Neutrophil (primary cell): ENCODE data around the gene RPH3AL.
"Not testable (repeated sequence)": the region's sequence is repeated elsewhere in the genome, so short reads cannot be mapped to it uniquely, and the experiment has no call there.

Experiments
- H3K27ac ChIP-seq: fragments of 200-600 bp; sonication (generic); 2 replicates; pipeline ENCODE4 v1.5.1; 2016; ENCODE audit warnings: mild to moderate bottlenecking, moderate library complexity
- H3K27me3 ChIP-seq: fragments of 200-600 bp; sonication (generic); 2 replicates; pipeline ENCODE4 v1.6.0; 2016; ENCODE audit warnings: mild to moderate bottlenecking
- H3K36me3 ChIP-seq: fragments of 200-600 bp; sonication (generic); 2 replicates; pipeline ENCODE4 v1.5.1; 2017
- H3K4me1 ChIP-seq, 2 experiments: fragments of 200-600 bp in 1 of 2; sonication (generic) in 1 of 2; 1 replicate in 1 of 2; 2 replicates in 1 of 2; pipeline versions ENCODE4 v1.5.1 to v1.6.1; 2013 to 2016; ENCODE audit warnings: low read depth in 1 of 2, low read length in 1 of 2, mild to moderate bottlenecking in 1 of 2, moderate library complexity in 1 of 2; ENCODE audit not compliant: control insufficient read depth in 1 of 2, insufficient read depth in 1 of 2
- H3K4me3 ChIP-seq, 2 experiments: fragments of 200-600 bp in 1 of 2; sonication (generic) in 1 of 2; 1 replicate in 1 of 2; 2 replicates in 1 of 2; pipeline ENCODE4 v1.5.1; 2013 to 2016; ENCODE audit warnings: low read depth in 1 of 2, low read length in 1 of 2, mild to moderate bottlenecking in 1 of 2, moderate library complexity in 1 of 2
- H3K9me3 ChIP-seq: fragments of 200-600 bp; sonication (generic); 2 replicates; pipeline ENCODE4 v1.5.1; 2016
- TF ChIP-seq, protein P1 (sequence below): fragments of 200-600 bp; sonication (generic); IDR thresholded peaks from 2 replicates; pipeline ENCODE4 v1.5.1; 2016; ENCODE audit warnings: antibody characterized with exemption

RPH3AL gene

DNA sequence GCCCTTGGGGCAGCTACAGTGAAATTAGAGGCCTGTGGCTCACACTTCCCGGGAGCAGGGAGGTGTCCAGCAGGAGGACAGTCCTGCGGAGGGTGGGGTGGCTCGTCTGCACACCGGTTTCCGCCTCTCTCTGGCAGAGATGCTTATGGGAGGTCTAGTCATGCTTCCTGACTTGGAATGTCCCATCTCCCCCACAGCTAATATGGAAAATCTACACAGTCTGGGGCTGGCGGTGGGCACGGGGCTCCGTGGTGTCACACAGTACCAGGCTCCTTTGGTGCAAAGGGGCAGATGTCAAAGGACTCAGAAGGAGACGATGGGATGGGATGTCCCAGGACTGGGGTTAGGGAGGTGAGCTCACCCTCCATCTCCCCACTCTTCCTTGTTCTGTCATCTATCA is 127.1 kb downstream of the RPH3AL start:
- H3K27me3 ChIP-seq = no peaks in the 10 kb centered on the region
- H3K4me3 ChIP-seq = no peak overlapping the region
- TF ChIP-seq, protein P1, sequence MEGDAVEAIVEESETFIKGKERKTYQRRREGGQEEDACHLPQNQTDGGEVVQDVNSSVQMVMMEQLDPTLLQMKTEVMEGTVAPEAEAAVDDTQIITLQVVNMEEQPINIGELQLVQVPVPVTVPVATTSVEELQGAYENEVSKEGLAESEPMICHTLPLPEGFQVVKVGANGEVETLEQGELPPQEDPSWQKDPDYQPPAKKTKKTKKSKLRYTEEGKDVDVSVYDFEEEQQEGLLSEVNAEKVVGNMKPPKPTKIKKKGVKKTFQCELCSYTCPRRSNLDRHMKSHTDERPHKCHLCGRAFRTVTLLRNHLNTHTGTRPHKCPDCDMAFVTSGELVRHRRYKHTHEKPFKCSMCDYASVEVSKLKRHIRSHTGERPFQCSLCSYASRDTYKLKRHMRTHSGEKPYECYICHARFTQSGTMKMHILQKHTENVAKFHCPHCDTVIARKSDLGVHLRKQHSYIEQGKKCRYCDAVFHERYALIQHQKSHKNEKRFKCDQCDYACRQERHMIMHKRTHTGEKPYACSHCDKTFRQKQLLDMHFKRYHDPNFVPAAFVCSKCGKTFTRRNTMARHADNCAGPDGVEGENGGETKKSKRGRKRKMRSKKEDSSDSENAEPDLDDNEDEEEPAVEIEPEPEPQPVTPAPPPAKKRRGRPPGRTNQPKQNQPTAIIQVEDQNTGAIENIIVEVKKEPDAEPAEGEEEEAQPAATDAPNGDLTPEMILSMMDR = no peak
- H3K27ac ChIP-seq = no peak overlapping the region
- no peaks in the 10 kb centered on the region for H3K4me1 ChIP-seq
- no peaks in the 10 kb centered on the region for H3K36me3 ChIP-seq
- H3K9me3 ChIP-seq = no peaks in the 10 kb centered on the region

DNA sequence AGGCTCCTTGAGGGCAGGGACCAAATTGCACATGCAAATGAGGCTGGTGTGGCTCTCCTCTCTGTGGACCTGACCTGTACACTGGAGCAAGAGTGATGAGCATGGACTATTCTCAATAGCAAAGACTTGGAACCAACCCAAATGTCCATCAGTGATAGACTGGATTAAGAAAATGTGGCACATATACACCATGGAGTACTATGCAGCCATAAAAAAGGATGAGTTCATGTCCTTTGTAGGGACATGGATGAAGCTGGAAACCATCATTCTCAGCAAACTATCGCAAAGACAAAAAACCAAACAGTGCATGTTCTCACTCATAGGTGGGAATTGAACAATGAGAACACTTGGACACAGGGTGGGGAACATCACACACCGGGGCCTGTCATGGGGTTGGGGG is 128.0 kb downstream of the RPH3AL start:
- H3K27me3 ChIP-seq, H3K9me3 ChIP-seq, H3K27ac ChIP-seq, H3K36me3 ChIP-seq, H3K4me3 ChIP-seq, H3K4me1 ChIP-seq: not testable (repeated sequence)

DNA sequence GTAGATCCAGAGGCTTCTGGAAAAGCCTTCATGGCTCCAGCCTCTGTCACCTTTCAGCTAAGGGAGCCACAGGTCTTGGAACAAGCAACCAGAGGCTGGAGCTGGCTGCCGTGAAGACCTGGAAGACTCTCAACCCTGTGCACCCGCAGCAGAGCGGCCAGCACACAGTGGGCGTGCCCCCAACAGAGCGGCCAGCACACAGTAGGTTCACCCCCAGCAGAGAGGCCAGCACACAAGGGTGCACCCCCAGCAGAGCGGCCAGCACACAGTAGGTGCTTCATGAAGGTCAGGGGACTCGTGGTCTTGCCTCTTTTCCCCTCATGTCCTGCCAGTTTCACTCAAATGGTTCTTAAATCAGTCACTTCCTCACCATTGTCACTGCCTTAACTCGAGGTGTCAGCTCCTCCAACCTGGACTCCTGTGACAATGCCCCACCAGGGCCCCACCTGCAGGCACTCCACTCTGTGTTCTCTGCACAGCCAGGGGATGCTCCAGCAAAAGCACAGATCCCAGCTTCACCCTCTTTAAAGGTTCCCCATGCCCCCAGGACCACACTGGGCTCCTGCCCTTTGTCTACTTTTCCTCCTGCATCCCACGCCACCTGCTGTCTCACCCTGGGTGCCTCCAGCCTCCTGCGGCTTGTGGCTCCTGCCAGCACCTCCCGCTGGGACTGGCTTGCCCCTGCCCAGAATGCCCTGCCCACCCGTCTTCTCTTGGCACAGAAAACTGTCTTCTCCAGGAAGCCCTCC is 128.7 kb downstream of the RPH3AL start:
- TF ChIP-seq, protein P1 = no peak
- no peaks in the 10 kb centered on the region for H3K27me3 ChIP-seq
- H3K9me3 ChIP-seq = no peaks in the 10 kb centered on the region
- H3K27ac ChIP-seq = no peak overlapping the region
- H3K36me3 ChIP-seq = no peaks in the 10 kb centered on the region
- H3K4me1 ChIP-seq = no peaks in the 10 kb centered on the region
- H3K4me3 ChIP-seq = no peak overlapping the region

DNA sequence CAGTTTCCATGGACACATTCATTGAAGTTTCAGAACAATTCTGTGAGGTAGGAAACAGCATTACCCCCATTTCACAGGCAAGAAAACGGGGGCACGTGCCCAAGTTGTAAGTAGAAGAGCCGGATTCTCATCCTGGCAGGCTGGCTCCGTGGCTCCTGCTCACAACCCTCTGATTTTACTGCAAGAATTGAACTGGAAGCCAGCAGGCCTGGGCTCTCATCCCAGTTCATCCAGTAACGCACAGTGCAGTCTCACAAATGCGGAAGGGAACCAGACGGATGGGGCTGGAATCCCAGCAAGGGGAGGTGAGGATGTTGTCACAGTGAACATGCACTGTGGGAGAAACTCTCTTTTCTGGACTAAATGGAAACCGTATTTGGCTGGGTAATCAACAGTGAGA is 130.4 kb downstream of the RPH3AL start:
- TF ChIP-seq, protein P1 = no peak
- Histone ChIP-seq H3K27ac (no peak overlapping the region), H3K4me3 (no peak overlapping the region), H3K36me3 (no peaks in the 10 kb centered on the region), H3K27me3 (no peaks in the 10 kb centered on the region), H3K4me1 (no peaks in the 10 kb centered on the region), H3K9me3 (no peaks in the 10 kb centered on the region)

DNA sequence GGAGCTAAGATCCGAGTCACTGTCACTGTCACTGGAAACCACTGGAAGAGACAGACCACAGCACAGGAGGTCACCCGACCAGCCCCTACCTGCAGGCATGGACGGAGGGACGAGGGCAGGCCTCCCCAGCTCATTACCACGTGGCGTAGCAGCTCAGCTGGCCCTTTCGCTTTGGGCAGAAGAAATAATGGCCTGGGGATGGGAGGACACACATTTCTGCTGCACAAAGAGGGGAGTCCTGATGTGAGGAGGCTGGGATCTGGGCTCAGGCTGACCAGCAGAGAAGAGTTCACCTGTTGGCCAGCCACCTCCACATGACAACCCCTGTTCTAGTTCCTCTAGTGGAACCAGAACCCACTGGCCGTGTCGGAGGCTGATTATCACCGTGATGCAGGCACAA is 132.9 kb downstream of the RPH3AL start:
- H3K9me3 ChIP-seq = no peaks in the 10 kb centered on the region
- H3K27me3 ChIP-seq = no peaks in the 10 kb centered on the region
- H3K27ac ChIP-seq = no peak overlapping the region
- H3K4me3 ChIP-seq = no peak overlapping the region
- TF ChIP-seq, protein P1 = no peak
- peaks cover 3% of the 10 kb centered on the region for H3K36me3 ChIP-seq
- no peaks in the 10 kb centered on the region for H3K4me1 ChIP-seq

DNA sequence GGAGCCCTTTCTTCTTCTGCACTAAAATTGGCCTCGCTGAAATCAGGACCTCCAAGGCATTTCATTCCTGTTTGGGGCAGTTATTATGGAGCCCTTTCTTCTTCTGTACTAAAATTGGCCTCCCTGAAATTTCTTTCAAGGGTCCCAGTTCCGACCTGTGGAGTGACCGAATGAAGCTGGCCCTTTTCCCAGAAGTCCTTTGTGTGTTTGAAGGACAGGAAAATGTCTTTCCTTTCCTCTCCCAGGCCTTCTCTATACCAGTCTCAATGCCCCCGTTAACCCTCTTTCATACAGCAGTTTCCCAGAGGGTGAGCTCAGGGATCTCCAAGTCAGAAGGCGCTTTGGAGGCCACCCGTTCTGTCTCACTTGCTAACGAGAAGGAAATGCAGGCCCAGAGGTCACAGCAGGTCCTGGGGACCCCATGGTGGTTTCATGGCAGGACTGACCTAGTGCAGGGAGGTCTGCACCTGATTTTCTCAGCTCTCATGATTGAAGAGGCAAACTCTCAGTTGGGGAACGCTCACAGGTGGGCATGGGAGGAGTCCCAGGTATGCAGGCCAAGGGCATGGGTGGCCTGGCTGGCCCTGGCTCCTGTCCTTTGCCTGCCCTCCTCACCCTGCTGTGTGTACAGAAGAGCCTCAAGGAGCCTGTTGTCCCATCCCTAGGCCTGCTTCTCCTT is 134.0 kb downstream of the RPH3AL start:
- H3K27me3 ChIP-seq = no peaks in the 10 kb centered on the region
- peaks cover 9% of the 10 kb centered on the region for H3K36me3 ChIP-seq
- H3K9me3 ChIP-seq = no peaks in the 10 kb centered on the region
- H3K27ac ChIP-seq = no peak overlapping the region
- H3K4me1 ChIP-seq = no peaks in the 10 kb centered on the region
- TF ChIP-seq, protein P1 = no peak
- no peak overlapping the region for H3K4me3 ChIP-seq
